22Rv1 (cell line): ENCODE results near the gene TMX1.

ENCODE experiments used
- H3K27ac ChIP-seq: fragments of 450-650 bp; 2 replicates; pipeline ENCODE4 v1.5.1; 2017
- ZFX ChIP-seq: fragments of 450-650 bp; IDR thresholded peaks from 2 replicates; pipeline ENCODE4 v1.6.1; 2017; ENCODE audit warnings: antibody characterized with exemption, borderline replicate concordance
- TF ChIP-seq, protein P1 (sequence below): fragments of 450-650 bp; IDR thresholded peaks from 2 replicates; pipeline ENCODE4 v1.5.1; 2017; ENCODE audit warnings: mild to moderate bottlenecking

The TMX1 gene, protein sequence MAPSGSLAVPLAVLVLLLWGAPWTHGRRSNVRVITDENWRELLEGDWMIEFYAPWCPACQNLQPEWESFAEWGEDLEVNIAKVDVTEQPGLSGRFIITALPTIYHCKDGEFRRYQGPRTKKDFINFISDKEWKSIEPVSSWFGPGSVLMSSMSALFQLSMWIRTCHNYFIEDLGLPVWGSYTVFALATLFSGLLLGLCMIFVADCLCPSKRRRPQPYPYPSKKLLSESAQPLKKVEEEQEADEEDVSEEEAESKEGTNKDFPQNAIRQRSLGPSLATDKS

DNA sequence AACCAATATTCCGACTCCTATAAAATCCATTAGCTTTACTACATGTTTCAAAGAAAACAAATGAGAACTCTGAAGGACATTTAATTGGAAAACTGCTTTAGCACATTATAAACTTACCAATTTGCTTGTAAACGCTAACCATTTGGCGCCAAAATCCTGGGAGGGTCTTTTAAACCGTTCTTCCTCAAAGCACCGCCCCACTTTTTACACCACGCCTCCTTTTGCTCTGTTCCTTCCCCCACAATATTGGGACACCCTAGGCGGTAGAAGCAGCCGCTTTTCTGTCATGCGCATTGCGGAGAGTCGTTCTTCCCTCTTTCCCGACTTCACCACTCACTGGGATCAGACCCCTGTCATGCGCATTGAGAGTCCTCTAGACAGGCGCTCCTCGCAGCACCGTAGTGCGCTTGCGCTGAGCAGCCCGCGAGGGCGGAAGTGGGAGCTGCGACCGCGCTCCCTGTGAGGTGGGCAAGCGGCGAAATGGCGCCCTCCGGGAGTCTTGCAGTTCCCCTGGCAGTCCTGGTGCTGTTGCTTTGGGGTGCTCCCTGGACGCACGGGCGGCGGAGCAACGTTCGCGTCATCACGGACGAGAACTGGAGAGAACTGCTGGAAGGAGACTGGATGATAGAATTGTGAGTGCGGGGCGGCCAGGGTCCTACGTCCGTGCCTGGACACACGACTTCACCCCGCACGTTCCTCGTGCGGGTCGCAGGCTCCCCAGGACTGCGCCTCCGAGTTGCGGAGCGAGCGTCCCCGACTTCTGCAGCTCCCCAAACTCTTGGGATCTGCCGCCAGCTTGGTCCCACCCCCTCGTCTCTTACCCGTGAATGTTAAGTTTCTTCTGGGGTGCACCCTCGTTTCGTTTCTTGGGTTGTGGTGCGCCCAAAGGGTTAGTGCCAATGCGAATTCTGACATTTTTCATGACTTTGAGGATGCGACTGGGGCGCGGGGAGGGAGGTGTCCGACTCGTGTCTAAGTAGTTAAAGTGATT, at the start of gene TMX1:
Gene TMX1, plus strand, starts transcription at position 435 of the 991 bp plus-strand sequence. Its CDS starts 46 bp downstream, at position 481.
- TF ChIP-seq ZFX: no peak
- TF ChIP-seq, protein P1, sequence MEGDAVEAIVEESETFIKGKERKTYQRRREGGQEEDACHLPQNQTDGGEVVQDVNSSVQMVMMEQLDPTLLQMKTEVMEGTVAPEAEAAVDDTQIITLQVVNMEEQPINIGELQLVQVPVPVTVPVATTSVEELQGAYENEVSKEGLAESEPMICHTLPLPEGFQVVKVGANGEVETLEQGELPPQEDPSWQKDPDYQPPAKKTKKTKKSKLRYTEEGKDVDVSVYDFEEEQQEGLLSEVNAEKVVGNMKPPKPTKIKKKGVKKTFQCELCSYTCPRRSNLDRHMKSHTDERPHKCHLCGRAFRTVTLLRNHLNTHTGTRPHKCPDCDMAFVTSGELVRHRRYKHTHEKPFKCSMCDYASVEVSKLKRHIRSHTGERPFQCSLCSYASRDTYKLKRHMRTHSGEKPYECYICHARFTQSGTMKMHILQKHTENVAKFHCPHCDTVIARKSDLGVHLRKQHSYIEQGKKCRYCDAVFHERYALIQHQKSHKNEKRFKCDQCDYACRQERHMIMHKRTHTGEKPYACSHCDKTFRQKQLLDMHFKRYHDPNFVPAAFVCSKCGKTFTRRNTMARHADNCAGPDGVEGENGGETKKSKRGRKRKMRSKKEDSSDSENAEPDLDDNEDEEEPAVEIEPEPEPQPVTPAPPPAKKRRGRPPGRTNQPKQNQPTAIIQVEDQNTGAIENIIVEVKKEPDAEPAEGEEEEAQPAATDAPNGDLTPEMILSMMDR: peak; percentile 16; the same call in 1 of the 2 replicates

DNA sequence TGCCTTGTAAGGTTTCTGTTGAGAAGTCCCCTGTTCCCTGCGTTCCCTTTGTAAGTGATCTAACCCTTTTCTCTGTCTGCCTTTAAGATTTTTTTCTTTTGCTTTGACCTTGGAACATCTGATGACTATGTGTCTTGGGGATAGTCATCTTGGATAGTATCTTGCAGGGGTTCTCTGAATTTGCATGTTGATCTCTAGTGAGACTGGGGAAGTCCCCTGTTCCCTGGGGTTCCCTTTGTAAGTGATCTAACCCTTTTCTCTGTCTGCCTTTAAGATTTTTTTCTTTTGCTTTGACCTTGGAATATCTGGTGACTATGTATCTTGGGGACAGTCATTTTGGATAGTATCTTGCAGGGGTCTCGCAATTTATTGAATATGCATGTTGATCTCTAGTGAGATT, 38.2 kb upstream of the TMX1 start:
- no peak overlapping the region for H3K27ac ChIP-seq
- TF ChIP-seq, protein P1: no peak
- TF ChIP-seq ZFX: no peak

More for the DNA sequence above, at the start of gene TMX1:
- H3K27ac ChIP-seq: peak within 1 kb of the TSS; percentile 65

DNA sequence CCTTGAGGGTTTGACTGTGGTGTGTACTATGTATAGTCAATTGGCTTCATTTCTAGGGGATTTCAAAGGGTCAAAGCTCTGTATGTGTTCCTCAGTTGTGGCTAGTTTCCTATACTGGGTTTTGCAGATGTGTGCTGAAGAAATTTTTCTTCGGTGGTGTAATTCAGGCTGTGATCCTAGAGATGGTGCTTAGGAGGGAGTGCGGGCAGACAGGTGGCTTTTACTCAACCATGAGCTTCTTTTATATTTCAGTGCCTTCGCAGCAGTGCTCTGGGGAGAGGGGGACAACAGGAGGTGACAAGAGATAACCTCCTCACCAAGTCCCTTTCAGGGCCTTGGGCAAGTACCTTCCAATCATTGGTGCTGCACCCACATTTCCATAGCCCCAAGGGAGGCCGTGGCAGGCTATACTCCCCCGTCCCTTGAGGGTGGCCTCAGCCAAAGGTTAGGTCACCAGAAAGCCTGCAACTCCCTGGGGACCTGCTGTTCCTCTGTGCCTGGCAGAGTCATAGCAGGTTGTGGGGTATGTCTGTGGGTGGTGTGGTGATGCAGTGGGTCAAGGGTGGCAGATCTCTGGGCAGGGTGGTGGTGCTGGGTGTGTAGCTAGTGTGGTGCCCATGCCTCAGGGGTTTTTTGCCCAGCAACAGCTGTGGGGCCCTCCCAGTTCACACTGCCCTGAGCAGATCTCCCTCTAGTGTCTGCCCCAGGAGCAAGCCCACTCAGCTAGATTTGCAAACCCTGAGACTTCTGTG, 37.0 kb upstream of the TMX1 start:
- TF ChIP-seq ZFX: no peak
- TF ChIP-seq, protein P1: no peak
- H3K27ac ChIP-seq: no peak overlapping the region

DNA sequence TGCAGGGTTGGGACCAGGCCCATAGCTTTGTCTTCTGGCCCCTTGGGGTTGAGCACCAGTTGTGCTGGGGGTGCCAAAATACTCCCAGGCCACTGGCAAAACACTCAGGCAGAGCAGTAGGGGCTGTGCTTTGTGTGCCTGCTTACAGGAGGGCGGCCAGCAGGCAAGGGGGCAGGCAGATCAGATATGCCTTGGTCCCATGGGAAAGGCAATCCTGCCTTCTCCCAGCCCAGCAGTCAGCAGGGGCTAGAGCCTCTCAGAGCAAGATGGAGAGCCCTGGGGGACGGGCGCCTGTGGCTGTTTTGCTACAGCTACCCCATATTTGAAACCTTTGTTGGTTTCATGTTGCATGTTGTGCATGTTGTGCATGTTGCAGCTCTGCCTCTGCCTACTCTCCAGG, 36.2 kb upstream of the TMX1 start:
- TF ChIP-seq, protein P1: no peak
- TF ChIP-seq ZFX: no peak
- no peak overlapping the region for H3K27ac ChIP-seq

DNA sequence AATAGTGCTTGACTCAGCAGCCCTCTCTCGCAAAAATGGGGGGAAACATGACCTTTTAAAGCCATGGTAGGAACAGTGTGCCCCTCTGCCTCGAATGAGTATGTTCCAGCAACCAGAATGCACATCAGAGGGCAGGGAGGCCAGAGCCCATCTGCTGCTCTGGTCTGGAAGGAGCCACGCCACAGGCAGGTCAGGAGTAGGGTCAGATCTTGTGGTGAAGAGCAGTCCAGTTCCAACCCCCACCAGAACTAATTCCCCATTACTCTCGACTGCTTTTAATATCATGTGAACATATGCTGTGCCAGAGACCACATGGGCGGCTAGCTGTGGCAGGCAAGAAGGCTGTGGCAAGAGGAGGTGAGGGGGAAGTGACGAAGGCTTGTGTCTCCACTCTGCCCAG, 34.6 kb upstream of the TMX1 start:
- TF ChIP-seq ZFX: no peak
- TF ChIP-seq, protein P1: no peak

DNA sequence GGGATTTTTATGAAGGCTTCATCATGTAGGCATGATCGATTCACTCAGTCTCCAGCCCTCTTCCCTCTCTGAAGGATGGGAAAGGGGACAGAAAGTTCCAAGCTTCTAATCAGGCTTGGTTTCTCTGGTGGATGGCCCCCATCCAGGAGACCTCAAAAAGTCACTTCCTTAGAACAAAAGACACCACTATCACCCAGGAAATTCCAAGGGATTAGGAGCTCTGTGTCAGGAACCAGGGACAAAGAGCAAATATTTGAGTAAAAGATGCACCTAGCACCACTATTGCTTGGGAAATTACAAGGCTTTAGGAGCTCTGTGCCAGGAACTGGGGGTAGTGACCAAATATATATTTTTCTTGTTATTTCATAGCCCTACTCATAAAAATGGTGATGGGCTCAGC, 33.6 kb upstream of the TMX1 start:
- H3K27ac ChIP-seq: no peak overlapping the region
- TF ChIP-seq, protein P1: no peak
- no peak for TF ChIP-seq ZFX

More for the DNA sequence above, 34.6 kb upstream of the TMX1 start:
- no peak overlapping the region for H3K27ac ChIP-seq
